A673 (cell line): ENCODE results near the gene TMEM192.

Experiments used
- CTCF ChIP-seq: fragments of 300-800, 200-600 bp; sonication (generic); conservative IDR thresholded peaks from 2 replicates; pipeline ENCODE4 v1.5.1; 2017; ENCODE audit warnings: low read depth, mild to moderate bottlenecking, antibody characterized with exemption, low read length, moderate library complexity, mixed read lengths
- EZH2 ChIP-seq: fragments of 200-600 bp; sonication (generic); IDR thresholded peaks from 2 replicates; pipeline ENCODE4 v1.6.1; 2017; ENCODE audit warnings: borderline replicate concordance, low read depth, mild to moderate bottlenecking, mixed read lengths, antibody characterized with exemption, low read length; ENCODE audit not compliant: poor library complexity, severe bottlenecking

- TF ChIP-seq CTCF (no peak), EZH2 (no peak)
These were observed 41.8 kb upstream of the TMEM192 start for GRCh38 chr4:165154482-165154881.
